MV-4-11 (cell line): ENCODE results near the gene MISP.

Experiments used
- DNase-seq: peaks from one replicate; lab custom pipeline; 2025; lab: John Stamatoyannopoulos, UW

Gene MISP

DNA sequence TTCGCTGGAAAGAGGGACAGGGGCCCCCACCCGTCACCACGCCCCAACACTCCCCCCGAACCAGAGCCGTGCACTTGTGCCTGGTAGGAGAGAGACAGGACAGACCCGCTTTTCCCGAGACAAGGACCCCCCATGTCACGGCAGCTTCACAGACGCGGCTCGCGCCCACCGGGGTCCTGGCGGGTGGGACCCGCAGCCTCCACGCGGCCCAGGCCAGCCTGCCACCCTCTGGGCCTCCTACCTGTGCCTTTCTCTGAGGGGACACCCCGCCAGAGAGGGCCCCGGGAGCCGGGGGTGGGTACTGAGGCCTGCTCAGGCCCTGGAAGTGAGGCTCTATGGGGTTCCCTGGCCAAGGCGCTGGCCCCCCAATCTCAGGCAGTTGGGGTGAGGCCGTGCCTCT is 4.0 kb upstream of the MISP start:
- no peak for DNase-seq

- no peak for DNase-seq
These were observed 3.3 kb upstream of the MISP start for GRCh38 chr19:747432-748273.

- DNase-seq = no peak
These were observed 2.7 kb upstream of the MISP start for GRCh38 chr19:748274-748598.

DNA sequence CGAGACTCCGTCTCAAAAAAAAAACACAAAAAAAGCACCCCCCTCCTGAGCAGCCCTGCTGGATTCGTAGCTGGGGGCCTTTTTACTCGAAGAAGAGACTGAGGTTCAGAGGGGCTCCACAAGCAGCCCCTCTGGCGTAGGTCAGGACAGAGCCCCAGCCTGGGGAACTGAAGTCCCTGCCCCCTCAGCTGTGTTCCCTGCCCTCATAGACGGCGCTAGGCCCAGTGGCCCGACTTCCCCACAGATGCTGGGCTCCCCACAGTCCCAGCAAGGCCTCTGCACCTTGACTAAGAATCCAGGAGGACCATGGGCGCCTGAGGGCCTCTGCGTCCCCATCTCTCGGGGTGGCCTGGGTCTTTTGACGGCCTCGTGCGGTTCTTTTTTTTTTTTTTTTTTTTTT is 1.1 kb upstream of the MISP start:
- no peak for DNase-seq

- peak; percentile 82 for DNase-seq
These were observed 809 bp downstream of the MISP start for GRCh38 chr19:751501-752341.

DNA sequence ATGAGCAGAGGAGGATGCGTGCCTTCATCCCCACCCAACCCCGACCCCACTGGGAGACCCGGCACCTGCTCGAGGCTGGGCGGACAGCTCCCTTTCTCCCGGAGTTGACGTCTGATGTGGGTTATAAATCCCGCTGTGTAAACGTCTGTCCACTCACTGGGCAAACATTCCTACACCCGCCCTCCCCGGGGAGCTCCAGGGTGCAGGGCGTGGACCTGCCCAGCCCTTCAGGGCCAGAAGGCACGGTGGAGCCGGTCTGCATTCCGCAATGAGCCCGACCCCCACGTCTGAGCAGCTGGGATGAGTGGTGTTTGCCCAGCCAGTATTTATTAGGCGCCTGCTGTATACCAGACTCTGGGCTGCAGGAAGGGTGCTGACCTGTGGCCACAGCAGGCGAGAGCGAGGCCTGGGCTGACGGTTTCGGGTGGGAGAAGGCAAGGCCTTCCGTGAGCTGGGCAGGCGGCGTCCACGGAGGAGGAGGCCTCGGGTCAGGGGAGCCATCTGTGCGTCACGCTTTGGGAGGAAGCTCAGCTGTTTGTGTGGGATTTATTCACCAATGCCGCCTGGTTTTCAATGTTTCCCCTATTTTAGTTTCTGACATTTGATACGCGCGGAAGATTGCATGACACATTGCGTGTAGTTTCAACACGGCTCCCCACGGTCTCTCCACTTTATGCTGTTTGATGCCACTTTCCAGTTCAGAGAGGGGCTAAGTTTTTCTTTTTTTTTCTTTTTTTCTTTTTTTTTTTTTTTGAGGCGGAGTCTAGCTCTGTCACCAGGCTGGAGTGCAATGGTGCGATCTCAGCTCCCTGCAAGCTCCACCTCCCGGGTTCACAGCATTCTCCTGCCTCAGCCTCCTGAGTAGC is 2.0 kb downstream of the MISP start:
- DNase-seq = peak; percentile 99

- DNase-seq = no peak
These were observed 3.6 kb downstream of the MISP start for GRCh38 chr19:754530-754929.

DNA sequence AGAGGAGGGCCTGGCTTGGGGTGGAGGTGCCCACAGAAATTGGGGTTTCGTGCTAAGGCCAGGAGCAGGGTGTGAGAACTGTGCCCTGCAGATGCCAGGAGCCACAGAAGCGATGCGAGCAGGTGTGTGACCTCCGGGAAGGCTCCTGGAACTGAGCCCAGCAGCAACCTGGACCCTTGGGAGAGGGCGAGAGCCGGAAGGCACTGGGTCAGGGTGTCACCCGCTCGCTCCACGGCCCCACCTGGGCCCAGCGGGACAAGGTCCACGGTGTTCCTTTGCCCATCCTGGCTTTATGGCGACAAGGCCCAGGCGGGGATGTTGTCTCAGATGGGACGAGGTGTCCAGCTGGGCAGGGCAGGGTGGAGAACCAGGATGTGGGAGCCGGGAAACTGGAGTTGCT is 4.2 kb downstream of the MISP start:
- DNase-seq = no peak

GRCh38 chr19:756236-756635 is 5.3 kb downstream of the MISP start:
- DNase-seq = peak; percentile 79

GRCh38 chr19:756821-757688 is 6.1 kb downstream of the MISP start:
- DNase-seq = no peak

DNA sequence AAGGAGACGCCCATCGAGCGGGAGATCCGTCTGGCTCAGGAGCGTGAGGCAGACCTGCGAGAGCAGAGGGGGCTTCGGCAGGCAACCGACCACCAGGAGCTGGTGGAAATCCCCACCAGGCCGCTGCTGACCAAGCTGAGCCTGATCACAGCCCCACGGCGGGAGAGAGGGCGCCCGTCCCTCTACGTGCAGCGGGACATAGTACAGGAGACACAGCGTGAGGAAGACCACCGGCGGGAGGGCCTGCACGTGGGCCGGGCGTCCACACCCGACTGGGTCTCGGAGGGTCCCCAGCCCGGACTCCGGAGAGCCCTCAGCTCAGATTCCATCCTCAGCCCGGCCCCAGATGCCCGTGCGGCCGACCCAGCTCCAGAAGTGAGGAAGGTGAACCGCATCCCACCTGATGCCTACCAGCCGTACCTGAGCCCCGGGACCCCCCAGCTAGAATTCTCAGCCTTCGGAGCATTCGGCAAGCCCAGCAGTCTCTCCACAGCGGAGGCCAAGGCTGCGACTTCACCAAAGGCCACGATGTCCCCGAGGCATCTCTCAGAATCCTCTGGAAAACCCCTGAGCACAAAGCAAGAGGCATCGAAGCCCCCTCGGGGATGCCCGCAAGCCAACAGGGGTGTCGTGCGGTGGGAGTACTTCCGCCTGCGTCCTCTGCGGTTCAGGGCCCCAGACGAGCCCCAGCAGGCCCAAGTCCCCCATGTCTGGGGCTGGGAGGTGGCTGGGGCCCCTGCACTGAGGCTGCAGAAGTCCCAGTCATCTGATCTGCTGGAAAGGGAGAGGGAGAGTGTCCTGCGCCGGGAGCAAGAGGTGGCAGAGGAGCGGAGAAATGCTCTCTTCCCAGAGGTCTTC is 7.1 kb downstream of the MISP start:
- no peak for DNase-seq

DNA sequence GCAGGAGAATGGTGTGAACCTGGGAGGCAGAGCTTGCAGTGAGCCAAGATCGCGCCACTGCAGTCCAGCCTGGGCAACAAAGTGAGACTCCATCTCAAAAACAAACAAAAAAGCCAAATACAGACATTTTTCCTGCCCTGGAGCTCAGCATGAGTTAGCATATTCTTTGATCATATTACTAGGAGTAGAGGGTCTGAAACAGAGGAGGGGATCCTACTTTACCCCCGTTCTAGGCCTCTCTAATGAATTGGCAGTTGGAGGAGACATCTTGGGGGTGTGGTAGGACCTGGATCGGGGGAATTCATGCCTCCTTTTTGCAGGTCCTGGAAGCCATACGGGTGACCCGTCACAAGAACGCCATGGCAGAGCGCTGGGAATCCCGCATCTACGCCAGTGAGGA is 12.3 kb downstream of the MISP start:
- DNase-seq = no peak

- DNase-seq = no peak
These were observed 13.0 kb downstream of the MISP start for GRCh38 chr19:763869-764268.

DNA sequence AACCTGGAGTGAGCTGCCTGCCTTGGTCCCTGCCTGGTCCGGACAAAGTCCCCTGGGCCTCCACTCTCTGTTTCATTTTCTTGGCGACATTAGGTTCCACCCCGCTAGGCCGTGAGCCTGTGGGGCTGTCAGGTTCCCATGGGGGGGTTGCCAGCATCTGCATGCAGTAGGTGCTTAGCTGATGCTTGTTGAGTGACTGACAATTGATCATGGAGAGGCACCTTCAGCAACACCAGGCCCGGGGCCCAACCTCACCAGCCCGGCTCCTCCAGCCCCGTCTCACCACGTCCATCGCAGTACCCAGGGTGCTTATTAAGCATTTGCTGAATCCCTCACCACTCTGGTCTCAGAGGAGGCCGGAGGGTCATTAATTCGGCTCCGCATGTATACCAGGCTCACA is 13.4 kb downstream of the MISP start:
- no peak for DNase-seq

DNA sequence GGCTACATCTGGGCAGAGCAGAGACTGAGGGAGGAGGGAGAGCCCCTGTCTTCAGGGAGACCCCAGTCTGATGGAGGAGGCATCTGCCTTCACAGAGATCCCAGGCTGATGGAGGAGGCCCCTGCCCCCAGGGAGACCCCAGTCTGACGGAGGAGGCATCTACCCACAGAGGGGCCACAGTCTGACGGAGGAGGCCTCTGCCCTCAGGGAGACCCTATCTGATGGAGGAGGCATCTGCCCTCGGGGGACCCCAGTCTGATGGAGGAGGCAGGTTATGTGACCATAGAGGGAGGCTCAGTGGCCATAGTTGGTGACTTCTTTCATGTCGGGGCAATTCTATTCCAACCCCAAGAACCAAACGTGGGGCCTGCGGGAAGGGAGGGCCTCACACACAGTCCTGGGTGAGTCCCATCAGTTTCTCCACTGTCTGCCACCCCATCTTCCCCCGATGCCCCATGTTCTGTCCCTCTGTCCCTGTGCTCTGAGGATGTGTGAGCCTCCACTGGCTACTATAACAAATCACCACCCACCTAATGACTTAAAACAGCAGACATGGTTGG is 14.3 kb downstream of the MISP start:
- no peak for DNase-seq

GRCh38 chr19:768424-768823 is 17.5 kb downstream of the MISP start:
- DNase-seq = no peak

GRCh38 chr19:769616-770015 is 18.7 kb downstream of the MISP start:
- DNase-seq = no peak

GRCh38 chr19:771332-771785 is 20.4 kb downstream of the MISP start:
- peak; percentile 57 for DNase-seq

GRCh38 chr19:772063-772462 is 21.2 kb downstream of the MISP start:
- no peak for DNase-seq
